HT1080 (cell line): ENCODE measurements around the gene ANKRD60. TPM values are rescaled to one million over a fixed set of nuclear protein-coding genes. Genes with fewer than 3 reads are reported as not detected.

Experiments used
- DNase-seq: peaks from one replicate; pipeline ENCODE4 v3.0.0-alpha.2; 2015; ENCODE audit warnings: low read depth
- polyA plus RNA-seq, 2 experiments: library from polyadenylated mRNA; depleted of rRNA; stranded (reverse); fragments of >200 nt; gene quantifications; 2 replicates each; pipeline ENCODE4 v1.2.3, GENCODE V29; 2015
- total RNA-seq: library from RNA; depleted of rRNA; stranded (reverse); fragments of >200 nt; shearing (Covaris generic); gene quantifications from 2 replicates; pipeline ENCODE4 v1.2.3, GENCODE V29; 2014; rRNA removed

Gene ANKRD60
- not detected in 2 replicates for total RNA-seq
- polyA plus RNA-seq (2015; cell fraction: cytosol; rRNA removed): not detected in 2 replicates
- polyA plus RNA-seq (2015; cell fraction: nucleus; rRNA removed): not detected in 2 replicates

- DNase-seq: no peak
Observed at GRCh38 chr20:58228484-58229197, at the start of gene ANKRD60. Gene ANKRD60 (minus strand): TSS chr20:58228653. CDS start chr20:58228653, 0 bp downstream.

GRCh38 chr20:58277578-58278472 is 49.4 kb upstream of the ANKRD60 start:
- no peak for DNase-seq

- DNase-seq: no peak
Observed at GRCh38 chr20:58277107-58277506, 48.7 kb upstream of the ANKRD60 start.

- no peak for DNase-seq
Observed at GRCh38 chr20:58274384-58274783, 45.9 kb upstream of the ANKRD60 start.

- no peak for DNase-seq
Observed at GRCh38 chr20:58271606-58272351, 43.3 kb upstream of the ANKRD60 start.

- peak; percentile 80 for DNase-seq
Observed at GRCh38 chr20:58268936-58269619, 40.6 kb upstream of the ANKRD60 start.

- DNase-seq: no peak
Observed at GRCh38 chr20:58268421-58268821, 40.0 kb upstream of the ANKRD60 start.

GRCh38 chr20:58267389-58268215 is 39.1 kb upstream of the ANKRD60 start:
- DNase-seq: no peak

GRCh38 chr20:58264271-58264670 is 35.8 kb upstream of the ANKRD60 start:
- DNase-seq: no peak

GRCh38 chr20:58261660-58262059 is 33.2 kb upstream of the ANKRD60 start:
- DNase-seq: no peak

GRCh38 chr20:58260006-58260405 is 31.6 kb upstream of the ANKRD60 start:
- DNase-seq: no peak

GRCh38 chr20:58256842-58257241 is 28.4 kb upstream of the ANKRD60 start:
- no peak for DNase-seq

GRCh38 chr20:58256307-58256706 is 27.9 kb upstream of the ANKRD60 start:
- no peak for DNase-seq

- DNase-seq: no peak
Observed at GRCh38 chr20:58254890-58255289, 26.4 kb upstream of the ANKRD60 start.

GRCh38 chr20:58251979-58252591 is 23.6 kb upstream of the ANKRD60 start:
- peak; percentile 91 for DNase-seq

- DNase-seq: no peak
Observed at GRCh38 chr20:58251348-58251978, 23.0 kb upstream of the ANKRD60 start.

- DNase-seq: peak; percentile 32
Observed at GRCh38 chr20:58246346-58246745, 17.9 kb upstream of the ANKRD60 start.

GRCh38 chr20:58245931-58246330 is 17.5 kb upstream of the ANKRD60 start:
- DNase-seq: no peak
